Breast epithelium (tissue), 4 donors: Measurements from ENCODE around the gene THAP5. TPM values are rescaled to one million over a fixed set of nuclear protein-coding genes. Genes with fewer than 3 reads are reported as not detected.
"Not testable (repeated sequence)": the region's sequence is repeated elsewhere in the genome, so short reads cannot be mapped to it uniquely, and the experiment has no call there.

Experiments
- DNase-seq, 2 donors: peaks; one replicate each; pipeline ENCODE4 v3.0.0-alpha.2; 2019; ENCODE audit warnings: low spot score in 2 of 2
- H3K27ac ChIP-seq, 2 donors: fragments of 200-600 bp; sonication (generic) in 1 of 2; one replicate each; pipeline ENCODE4 v1.5.1; 2016 to 2019; ENCODE audit warnings: mild to moderate bottlenecking in 1 of 2
- H3K27me3 ChIP-seq, 2 donors: fragments of 200-600 bp; sonication (generic) in 1 of 2; one replicate each; pipeline versions ENCODE4 v1.5.1 to v1.6.0; 2017 to 2019; ENCODE audit warnings: control low read depth in 1 of 2, mild to moderate bottlenecking in 1 of 2
- H3K36me3 ChIP-seq: fragments of 200-600 bp; one replicate; pipeline ENCODE4 v1.5.1; 2019
- H3K4me1 ChIP-seq, 2 donors: fragments of 200-600 bp; sonication (generic); one replicate each; pipeline ENCODE4 v1.5.1; 2016 to 2019; ENCODE audit warnings: control low read depth in 1 of 2
- H3K4me3 ChIP-seq, 3 donors: fragments of 200-600 bp; sonication (generic); 1 replicate in 2 of 3; 2 replicates in 1 of 3; pipeline ENCODE4 v1.5.1; 2016 to 2019; ENCODE audit warnings: mild to moderate bottlenecking in 3 of 3, moderate library complexity in 2 of 3
- H3K9me3 ChIP-seq, 2 donors: fragments of 200-600 bp; sonication (generic) in 1 of 2; one replicate each; pipeline ENCODE4 v1.5.1; 2016 to 2019; ENCODE audit warnings: control low read depth in 1 of 2
- CTCF ChIP-seq, 3 donors: fragments of 450-650 bp; IDR thresholded peaks; one replicate each; pipeline ENCODE4 v1.5.1; 2016 to 2017; ENCODE audit warnings: antibody characterized with exemption in 3 of 3, mild to moderate bottlenecking in 3 of 3, moderate library complexity in 3 of 3
- POLR2A ChIP-seq: fragments of 450-650 bp; IDR thresholded peaks from one replicate; pipeline ENCODE4 v1.6.1; 2016; ENCODE audit warnings: antibody characterized with exemption, mild to moderate bottlenecking, moderate library complexity
- POLR2AphosphoS5 ChIP-seq, 3 donors: sonication (generic); formaldehyde crosslinking; IDR thresholded peaks; one replicate each; pipeline ENCODE4 v1.6.1; 2017; ENCODE audit warnings: antibody characterized with exemption in 3 of 3
- intact Hi-C: fragments of 100-400 bp; cut with DNase I; formaldehyde crosslinking; loops from one replicate; pipeline ENCODE4 v1.15.1; 2023; ENCODE audit warnings: low total_unique reads
- total RNA-seq, 3 donors: library from RNA; depleted of rRNA; stranded (reverse); fragments of >200 nt; gene quantifications; one replicate each; pipeline ENCODE4 v1.1.0, GENCODE V29; 2016

The THAP5 gene
- total RNA-seq, 3 donors from 2014 or later, result 19.4 to 35.6 (median 24.6) TPM

- TF ChIP-seq POLR2AphosphoS5 (IDR thresholded peaks at IDR 0.05) (no peak), CTCF (IDR thresholded peaks at IDR 0.05) (no peak), POLR2A (no peak)
- Histone ChIP-seq H3K4me1 (no peaks in the 10 kb centered on the region), H3K4me3 (no peak overlapping the region), H3K27ac (no peak overlapping the region), H3K27me3 (no peaks in the 10 kb centered on the region), H3K36me3 (no peaks in the 10 kb centered on the region), H3K9me3 (peaks cover 16 to 23% of the 10 kb centered on the region in 2 donors)
- DNase-seq, result no peak
- intact Hi-C loops, result no loop called here
Observed at GRCh38 chr7:108559253-108559652, 10.3 kb downstream of the THAP5 start.

GRCh38 chr7:108557617-108558016, 11.9 kb downstream of the THAP5 start:
- Histone ChIP-seq H3K4me3 (no peak overlapping the region), H3K36me3 (no peaks in the 10 kb centered on the region), H3K9me3 (peaks cover 16 to 23% of the 10 kb centered on the region in 2 donors), H3K27me3 (no peaks in the 10 kb centered on the region), H3K27ac (no peak overlapping the region), H3K4me1 (no peaks in the 10 kb centered on the region)
- no peak for DNase-seq
- intact Hi-C loops, result no loop called here
- TF ChIP-seq POLR2AphosphoS5 (IDR thresholded peaks at IDR 0.05) (no peak), CTCF (IDR thresholded peaks at IDR 0.05) (no peak), POLR2A (no peak)

- no peak for DNase-seq
- peaks cover 16 to 23% of the 10 kb centered on the region in 2 donors for H3K9me3 ChIP-seq
- no peak for TF ChIP-seq POLR2AphosphoS5 (IDR thresholded peaks at IDR 0.05)
- no peaks in the 10 kb centered on the region for H3K4me1 ChIP-seq
- no peak overlapping the region for H3K27ac ChIP-seq
- no peaks in the 10 kb centered on the region for H3K27me3 ChIP-seq
- no peaks in the 10 kb centered on the region for H3K36me3 ChIP-seq
- intact Hi-C loops, result no loop called here
- no peak overlapping the region for H3K4me3 ChIP-seq
Observed at GRCh38 chr7:108557191-108557590, 12.3 kb downstream of the THAP5 start.

- H3K4me1 ChIP-seq, DNase-seq, H3K36me3 ChIP-seq, intact Hi-C loops, H3K27ac ChIP-seq, H3K4me3 ChIP-seq, H3K27me3 ChIP-seq: not testable (repeated sequence)
- peaks cover 16 to 23% of the 10 kb centered on the region in 2 donors for H3K9me3 ChIP-seq
Observed at GRCh38 chr7:108556665-108557064, 12.8 kb downstream of the THAP5 start.

- H3K9me3 ChIP-seq, DNase-seq, H3K27ac ChIP-seq, intact Hi-C loops, H3K4me3 ChIP-seq, H3K27me3 ChIP-seq, H3K4me1 ChIP-seq, H3K36me3 ChIP-seq: not testable (repeated sequence)
Observed at GRCh38 chr7:108548141-108548896, 21.2 kb downstream of the THAP5 start.

- Histone ChIP-seq H3K36me3 (no peaks in the 10 kb centered on the region), H3K4me1 (no peaks in the 10 kb centered on the region), H3K4me3 (no peak overlapping the region), H3K9me3 (no peaks in the 10 kb centered on the region), H3K27ac (no peak overlapping the region), H3K27me3 (no peaks in the 10 kb centered on the region)
- no peak for DNase-seq
- intact Hi-C loops, result no loop called here
- TF ChIP-seq CTCF (IDR thresholded peaks at IDR 0.05) (no peak), POLR2AphosphoS5 (IDR thresholded peaks at IDR 0.05) (no peak), POLR2A (no peak)
Observed at GRCh38 chr7:108541478-108541877, 28.0 kb downstream of the THAP5 start.

- DNase-seq, intact Hi-C loops, H3K4me1 ChIP-seq, H3K27ac ChIP-seq, H3K4me3 ChIP-seq, H3K36me3 ChIP-seq, H3K9me3 ChIP-seq, H3K27me3 ChIP-seq: not testable (repeated sequence)
Observed at GRCh38 chr7:108538685-108539084, 30.8 kb downstream of the THAP5 start.

- H3K4me1 ChIP-seq, H3K4me3 ChIP-seq, H3K9me3 ChIP-seq, H3K27me3 ChIP-seq, intact Hi-C loops, H3K27ac ChIP-seq, H3K36me3 ChIP-seq, DNase-seq: not testable (repeated sequence)
Observed at GRCh38 chr7:108538236-108538635, 31.3 kb downstream of the THAP5 start.
